ENCODE measurements around the gene CAPN13.

GRCh38 chr2:30758191-30758651 is 49.0 kb downstream of the CAPN13 start:
- TF ChIP-seq, protein P1, sequence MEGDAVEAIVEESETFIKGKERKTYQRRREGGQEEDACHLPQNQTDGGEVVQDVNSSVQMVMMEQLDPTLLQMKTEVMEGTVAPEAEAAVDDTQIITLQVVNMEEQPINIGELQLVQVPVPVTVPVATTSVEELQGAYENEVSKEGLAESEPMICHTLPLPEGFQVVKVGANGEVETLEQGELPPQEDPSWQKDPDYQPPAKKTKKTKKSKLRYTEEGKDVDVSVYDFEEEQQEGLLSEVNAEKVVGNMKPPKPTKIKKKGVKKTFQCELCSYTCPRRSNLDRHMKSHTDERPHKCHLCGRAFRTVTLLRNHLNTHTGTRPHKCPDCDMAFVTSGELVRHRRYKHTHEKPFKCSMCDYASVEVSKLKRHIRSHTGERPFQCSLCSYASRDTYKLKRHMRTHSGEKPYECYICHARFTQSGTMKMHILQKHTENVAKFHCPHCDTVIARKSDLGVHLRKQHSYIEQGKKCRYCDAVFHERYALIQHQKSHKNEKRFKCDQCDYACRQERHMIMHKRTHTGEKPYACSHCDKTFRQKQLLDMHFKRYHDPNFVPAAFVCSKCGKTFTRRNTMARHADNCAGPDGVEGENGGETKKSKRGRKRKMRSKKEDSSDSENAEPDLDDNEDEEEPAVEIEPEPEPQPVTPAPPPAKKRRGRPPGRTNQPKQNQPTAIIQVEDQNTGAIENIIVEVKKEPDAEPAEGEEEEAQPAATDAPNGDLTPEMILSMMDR (conservative IDR thresholded peaks at IDR 0.05; ENCODE audit: low read length) = no peak
- TF ChIP-seq EZH2phosphoT487 (IDR thresholded peaks at IDR 0.05; ENCODE audit: borderline replicate concordance) = no peak
